ENCODE results near the gene NYAP1. TPM values are rescaled to one million over a fixed set of nuclear protein-coding genes. Genes with fewer than 3 reads are reported as not detected.

NYAP1 gene
- total and polyA plus RNA-seq, 2 of the 8 experiments (the other 6 are each of a cell fraction or from before 2014, with no cell fraction given) = 1.9 to 4.6 TPM

DNA sequence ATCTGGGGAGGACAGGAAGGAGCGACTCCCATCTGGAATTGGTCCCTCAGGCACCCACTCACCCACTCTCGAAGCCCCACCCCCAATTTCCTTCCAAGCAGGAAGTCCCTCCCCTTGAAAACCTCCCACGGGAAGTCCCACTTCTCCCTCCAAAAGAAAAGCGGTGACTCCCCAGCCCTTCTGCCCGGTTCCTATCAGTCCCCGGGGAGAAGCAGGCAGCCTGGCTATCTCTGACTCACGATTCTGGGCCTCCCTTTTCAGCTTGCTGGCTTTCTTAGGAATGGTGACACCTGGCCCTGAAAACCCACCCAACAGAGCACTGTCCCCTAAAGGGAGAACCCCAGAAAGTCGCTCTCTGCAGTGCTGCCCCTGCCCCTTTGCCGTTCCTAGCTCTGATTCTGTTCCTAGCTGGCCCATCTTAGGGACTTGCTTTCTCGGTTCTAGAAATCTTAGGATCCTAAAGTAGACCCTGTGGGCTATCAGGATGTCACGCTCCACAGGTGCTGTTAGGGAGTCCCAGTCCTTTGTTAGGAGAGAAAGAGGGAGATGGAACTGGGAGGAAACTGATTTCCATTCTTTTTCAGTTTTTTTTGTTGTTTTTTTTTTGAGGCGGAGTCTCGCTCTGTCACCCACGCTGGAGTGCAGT, 10.8 kb upstream of the NYAP1 start (continued):
- TF ChIP-seq PHF8 (conservative IDR thresholded peaks at IDR 0.05; ENCODE audit: low read depth, low read length) (no peak), POU5F1 (IDR thresholded peaks at IDR 0.05; ENCODE audit: low read depth, low read length) (no peak), BACH1 (IDR thresholded peaks at IDR 0.05; ENCODE audit: low read length) (no peak)

Measured in H1 (cell line).